ENCODE measurements around the gene CDK19.

DNA sequence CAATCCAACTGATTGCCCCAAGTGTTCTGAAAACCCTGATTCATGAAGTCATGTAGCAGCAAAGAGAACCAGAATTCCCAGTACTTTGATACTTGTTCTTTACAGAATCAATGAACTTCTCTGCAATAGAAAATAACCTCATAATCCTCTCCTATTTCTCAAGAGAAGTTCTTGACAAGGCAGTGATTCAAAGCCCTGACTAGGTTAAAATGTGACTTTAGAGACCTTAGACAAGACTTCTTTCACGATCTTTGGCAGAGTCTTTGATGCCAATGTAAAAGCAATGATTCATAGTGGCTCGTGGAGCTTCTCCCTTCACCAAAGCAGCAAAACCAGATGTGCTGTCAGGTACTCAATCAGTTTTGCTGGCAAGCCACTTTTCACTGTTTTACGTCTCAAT lies 95.2 kb downstream of the CDK19 start:
- TF ChIP-seq, protein P1, sequence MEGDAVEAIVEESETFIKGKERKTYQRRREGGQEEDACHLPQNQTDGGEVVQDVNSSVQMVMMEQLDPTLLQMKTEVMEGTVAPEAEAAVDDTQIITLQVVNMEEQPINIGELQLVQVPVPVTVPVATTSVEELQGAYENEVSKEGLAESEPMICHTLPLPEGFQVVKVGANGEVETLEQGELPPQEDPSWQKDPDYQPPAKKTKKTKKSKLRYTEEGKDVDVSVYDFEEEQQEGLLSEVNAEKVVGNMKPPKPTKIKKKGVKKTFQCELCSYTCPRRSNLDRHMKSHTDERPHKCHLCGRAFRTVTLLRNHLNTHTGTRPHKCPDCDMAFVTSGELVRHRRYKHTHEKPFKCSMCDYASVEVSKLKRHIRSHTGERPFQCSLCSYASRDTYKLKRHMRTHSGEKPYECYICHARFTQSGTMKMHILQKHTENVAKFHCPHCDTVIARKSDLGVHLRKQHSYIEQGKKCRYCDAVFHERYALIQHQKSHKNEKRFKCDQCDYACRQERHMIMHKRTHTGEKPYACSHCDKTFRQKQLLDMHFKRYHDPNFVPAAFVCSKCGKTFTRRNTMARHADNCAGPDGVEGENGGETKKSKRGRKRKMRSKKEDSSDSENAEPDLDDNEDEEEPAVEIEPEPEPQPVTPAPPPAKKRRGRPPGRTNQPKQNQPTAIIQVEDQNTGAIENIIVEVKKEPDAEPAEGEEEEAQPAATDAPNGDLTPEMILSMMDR (IDR thresholded peaks at IDR 0.05): no peak
- no peak for TF ChIP-seq EZH2 (IDR thresholded peaks at IDR 0.05)
